ENCODE data around the gene CCDC85A.

Gene CCDC85A

GRCh38 chr2:56204556-56204955 is 20.8 kb downstream of the CCDC85A start:
- no peaks in the 10 kb centered on the region for H3K36me3 ChIP-seq (replicated peaks)
- in situ Hi-C loops (cut with MboI; ENCODE audit: low sequenced_read_pairs), result no loop called here
- H3K4me1 ChIP-seq, result no peaks in the 10 kb centered on the region
- no peak overlapping the region for H3K4me3 ChIP-seq
- no peak for DNase-seq (ENCODE audit: low spot score in 2 of 2)
- no peaks in the 10 kb centered on the region for H3K9me3 ChIP-seq
- no peaks in the 10 kb centered on the region for H3K27me3 ChIP-seq (ENCODE audit: low read depth)

- H3K36me3 ChIP-seq (replicated peaks), result no peaks in the 10 kb centered on the region
- no peaks in the 10 kb centered on the region for H3K27me3 ChIP-seq (ENCODE audit: low read depth)
- DNase-seq (ENCODE audit: low spot score in 2 of 2), result no peak
- no peaks in the 10 kb centered on the region for H3K9me3 ChIP-seq
- H3K4me3 ChIP-seq, result no peak overlapping the region
- no peaks in the 10 kb centered on the region for H3K4me1 ChIP-seq
- in situ Hi-C loops (cut with MboI; ENCODE audit: low sequenced_read_pairs), result no loop called here
Measured at GRCh38 chr2:56206250-56206649, 22.5 kb downstream of the CCDC85A start.

- H3K4me1 ChIP-seq, result no peaks in the 10 kb centered on the region
- H3K9me3 ChIP-seq, result no peaks in the 10 kb centered on the region
- H3K36me3 ChIP-seq (replicated peaks), result no peaks in the 10 kb centered on the region
- DNase-seq (ENCODE audit: low spot score in 2 of 2), result no peak
- in situ Hi-C loops (cut with MboI; ENCODE audit: low sequenced_read_pairs), result no loop called here
- no peaks in the 10 kb centered on the region for H3K27me3 ChIP-seq (ENCODE audit: low read depth)
- H3K4me3 ChIP-seq, result no peak overlapping the region
Measured at GRCh38 chr2:56207760-56208159, 24.0 kb downstream of the CCDC85A start.

- DNase-seq (ENCODE audit: low spot score in 2 of 2), result no peak
- no peak overlapping the region for H3K4me3 ChIP-seq
- no peaks in the 10 kb centered on the region for H3K27me3 ChIP-seq (ENCODE audit: low read depth)
- no peaks in the 10 kb centered on the region for H3K9me3 ChIP-seq
- H3K36me3 ChIP-seq (replicated peaks), result no peaks in the 10 kb centered on the region
- in situ Hi-C loops (cut with MboI; ENCODE audit: low sequenced_read_pairs), result no loop called here
- H3K4me1 ChIP-seq, result no peaks in the 10 kb centered on the region
Measured at GRCh38 chr2:56208380-56208779, 24.6 kb downstream of the CCDC85A start.

GRCh38 chr2:56209701-56210100 is 25.9 kb downstream of the CCDC85A start:
- H3K4me1 ChIP-seq, result no peaks in the 10 kb centered on the region
- H3K9me3 ChIP-seq, result no peaks in the 10 kb centered on the region
- no peak for DNase-seq (ENCODE audit: low spot score in 2 of 2)
- in situ Hi-C loops (cut with MboI; ENCODE audit: low sequenced_read_pairs), result no loop called here
- no peak overlapping the region for H3K4me3 ChIP-seq
- H3K27me3 ChIP-seq (ENCODE audit: low read depth), result no peaks in the 10 kb centered on the region
- no peaks in the 10 kb centered on the region for H3K36me3 ChIP-seq (replicated peaks)

- no peaks in the 10 kb centered on the region for H3K36me3 ChIP-seq (replicated peaks)
- H3K27me3 ChIP-seq (ENCODE audit: low read depth), result no peaks in the 10 kb centered on the region
- H3K9me3 ChIP-seq, result no peaks in the 10 kb centered on the region
- no peak for DNase-seq (ENCODE audit: low spot score in 2 of 2)
- in situ Hi-C loops (cut with MboI; ENCODE audit: low sequenced_read_pairs), result no loop called here
- no peak overlapping the region for H3K4me3 ChIP-seq
- H3K4me1 ChIP-seq, result no peaks in the 10 kb centered on the region
Measured at GRCh38 chr2:56210291-56210690, 26.5 kb downstream of the CCDC85A start.

GRCh38 chr2:56211048-56211447 is 27.3 kb downstream of the CCDC85A start:
- no peak for DNase-seq (ENCODE audit: low spot score in 2 of 2)
- Histone ChIP-seq H3K27me3 (ENCODE audit: low read depth) (no peaks in the 10 kb centered on the region), H3K4me1 (no peaks in the 10 kb centered on the region), H3K4me3 (no peak overlapping the region), H3K36me3 (replicated peaks) (no peaks in the 10 kb centered on the region), H3K9me3 (no peaks in the 10 kb centered on the region)
- in situ Hi-C loops (cut with MboI; ENCODE audit: low sequenced_read_pairs), result no loop called here

GRCh38 chr2:56215911-56216310 is 32.1 kb downstream of the CCDC85A start:
- in situ Hi-C loops (cut with MboI; ENCODE audit: low sequenced_read_pairs), result no loop called here
- Histone ChIP-seq H3K9me3 (no peaks in the 10 kb centered on the region), H3K36me3 (replicated peaks) (no peaks in the 10 kb centered on the region), H3K4me3 (no peak overlapping the region), H3K27me3 (ENCODE audit: low read depth) (no peaks in the 10 kb centered on the region), H3K4me1 (no peaks in the 10 kb centered on the region)
- DNase-seq (ENCODE audit: low spot score in 2 of 2), result no peak

GRCh38 chr2:56217106-56217505 is 33.3 kb downstream of the CCDC85A start:
- in situ Hi-C loops (cut with MboI; ENCODE audit: low sequenced_read_pairs), result no loop called here
- H3K4me3 ChIP-seq, result no peak overlapping the region
- H3K36me3 ChIP-seq (replicated peaks), result no peaks in the 10 kb centered on the region
- no peaks in the 10 kb centered on the region for H3K4me1 ChIP-seq
- H3K27me3 ChIP-seq (ENCODE audit: low read depth), result no peaks in the 10 kb centered on the region
- H3K9me3 ChIP-seq, result no peaks in the 10 kb centered on the region
- no peak for DNase-seq (ENCODE audit: low spot score in 2 of 2)

GRCh38 chr2:56222481-56222880 is 38.7 kb downstream of the CCDC85A start:
- in situ Hi-C loops (cut with MboI; ENCODE audit: low sequenced_read_pairs), result no loop called here
- Histone ChIP-seq H3K4me3 (no peak overlapping the region), H3K9me3 (no peaks in the 10 kb centered on the region), H3K36me3 (replicated peaks) (no peaks in the 10 kb centered on the region), H3K4me1 (no peaks in the 10 kb centered on the region), H3K27me3 (ENCODE audit: low read depth) (no peaks in the 10 kb centered on the region)
- DNase-seq (ENCODE audit: low spot score in 2 of 2), result no peak

- DNase-seq (ENCODE audit: low spot score in 2 of 2), result no peak
- in situ Hi-C loops (cut with MboI; ENCODE audit: low sequenced_read_pairs), result no loop called here
- no peaks in the 10 kb centered on the region for H3K9me3 ChIP-seq
- no peak overlapping the region for H3K4me3 ChIP-seq
- no peaks in the 10 kb centered on the region for H3K4me1 ChIP-seq
- no peaks in the 10 kb centered on the region; the same call in 1 of the 2 replicates for H3K27me3 ChIP-seq (ENCODE audit: low read depth)
- no peaks in the 10 kb centered on the region for H3K36me3 ChIP-seq (replicated peaks)
Measured at GRCh38 chr2:56224316-56224715, 40.5 kb downstream of the CCDC85A start.

GRCh38 chr2:56227811-56228210 is 44.0 kb downstream of the CCDC85A start:
- Histone ChIP-seq H3K36me3 (replicated peaks) (no peaks in the 10 kb centered on the region), H3K4me1 (no peaks in the 10 kb centered on the region), H3K27me3 (ENCODE audit: low read depth) (peaks cover 4% of the 10 kb centered on the region), H3K9me3 (no peaks in the 10 kb centered on the region), H3K4me3 (no peak overlapping the region)
- DNase-seq (ENCODE audit: low spot score in 2 of 2), result no peak
- in situ Hi-C loops (cut with MboI; ENCODE audit: low sequenced_read_pairs), result no loop called here

GRCh38 chr2:56229397-56230060 is 45.7 kb downstream of the CCDC85A start:
- H3K4me3 ChIP-seq, result no peak overlapping the region

GRCh38 chr2:56230156-56230555 is 46.4 kb downstream of the CCDC85A start:
- Histone ChIP-seq H3K9me3 (no peaks in the 10 kb centered on the region), H3K36me3 (replicated peaks) (no peaks in the 10 kb centered on the region), H3K4me3 (no peak overlapping the region), H3K4me1 (no peaks in the 10 kb centered on the region), H3K27me3 (ENCODE audit: low read depth) (peaks cover 4% of the 10 kb centered on the region)
- in situ Hi-C loops (cut with MboI; ENCODE audit: low sequenced_read_pairs), result no loop called here
- DNase-seq (ENCODE audit: low spot score in 2 of 2), result no peak

More at GRCh38 chr2:56229397-56230060, 45.7 kb downstream of the CCDC85A start:
- Histone ChIP-seq H3K9me3 (no peaks in the 10 kb centered on the region), H3K4me1 (no peaks in the 10 kb centered on the region), H3K36me3 (replicated peaks) (no peaks in the 10 kb centered on the region), H3K27me3 (ENCODE audit: low read depth) (peaks cover 4% of the 10 kb centered on the region)
- DNase-seq (ENCODE audit: low spot score in 2 of 2), result no peak
- in situ Hi-C loops (cut with MboI; ENCODE audit: low sequenced_read_pairs), result no loop called here

- Histone ChIP-seq H3K9me3 (no peaks in the 10 kb centered on the region), H3K36me3 (replicated peaks) (no peaks in the 10 kb centered on the region), H3K4me3 (no peak overlapping the region), H3K4me1 (no peaks in the 10 kb centered on the region), H3K27me3 (ENCODE audit: low read depth) (peaks cover 4% of the 10 kb centered on the region)
- no peak for DNase-seq (ENCODE audit: low spot score in 2 of 2)
- in situ Hi-C loops (cut with MboI; ENCODE audit: low sequenced_read_pairs), result no loop called here
Measured at GRCh38 chr2:56231361-56231760, 47.6 kb downstream of the CCDC85A start.
